Activated CD4-positive, CD25-positive, alpha-beta regulatory T cell treated with anti-CD3 and anti-CD28 coated beads, Interleukin-2, amount 50 U/mL, for 16 hours (primary cell): ENCODE data around the gene PHACTR3.

Experiments
- DNase-seq: peaks from one replicate; pipeline ENCODE4 v3.0.0-alpha.2; 2020; ENCODE audit warnings: low read depth, low spot score

PHACTR3 gene

DNA sequence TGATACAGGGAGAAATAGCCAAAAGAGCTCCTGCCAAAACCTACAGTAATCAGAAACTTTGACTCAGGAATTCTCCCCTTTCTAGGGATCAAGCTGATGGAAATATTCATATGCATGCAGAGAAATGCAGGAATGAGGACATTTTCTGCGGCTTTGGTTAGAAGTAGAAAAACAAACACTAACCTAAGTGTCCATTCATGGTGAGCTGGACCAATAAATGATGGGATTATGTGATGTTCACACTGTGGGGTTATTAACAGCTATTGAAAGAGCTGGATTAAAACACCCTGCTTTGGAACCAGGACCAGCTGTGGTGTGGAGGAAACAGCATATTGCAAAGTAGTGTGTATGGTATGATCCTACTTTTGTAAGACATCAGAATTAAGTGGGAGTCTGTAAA is 186.0 kb downstream of the PHACTR3 start:
- DNase-seq, result no peak

GRCh38 chr20:59792300-59792699 is 188.0 kb downstream of the PHACTR3 start:
- no peak for DNase-seq

- DNase-seq, result no peak
Observed at GRCh38 chr20:59794555-59794954, 190.2 kb downstream of the PHACTR3 start.

- DNase-seq, result no peak
Observed at GRCh38 chr20:59800309-59800708, 196.0 kb downstream of the PHACTR3 start.

DNA sequence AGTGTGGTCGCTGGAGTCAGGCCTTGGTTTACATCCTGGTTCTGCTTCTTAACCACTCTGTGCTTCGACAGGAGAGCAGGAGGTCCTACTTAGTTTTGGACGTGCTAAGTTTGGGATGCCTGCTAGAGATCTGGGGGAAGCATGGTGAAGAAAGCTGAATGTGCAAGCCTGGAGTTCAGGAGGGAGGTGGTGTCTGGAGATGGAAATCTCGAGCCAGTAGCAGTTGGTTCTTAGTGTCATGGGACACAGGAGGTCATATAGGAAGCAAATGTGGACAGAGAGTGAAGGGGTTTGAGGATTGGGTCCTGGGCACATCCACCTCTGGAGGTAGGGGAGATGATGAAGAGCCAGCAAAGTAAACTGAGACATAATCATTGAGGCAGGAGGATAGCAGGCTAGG is 197.7 kb downstream of the PHACTR3 start:
- no peak for DNase-seq

DNA sequence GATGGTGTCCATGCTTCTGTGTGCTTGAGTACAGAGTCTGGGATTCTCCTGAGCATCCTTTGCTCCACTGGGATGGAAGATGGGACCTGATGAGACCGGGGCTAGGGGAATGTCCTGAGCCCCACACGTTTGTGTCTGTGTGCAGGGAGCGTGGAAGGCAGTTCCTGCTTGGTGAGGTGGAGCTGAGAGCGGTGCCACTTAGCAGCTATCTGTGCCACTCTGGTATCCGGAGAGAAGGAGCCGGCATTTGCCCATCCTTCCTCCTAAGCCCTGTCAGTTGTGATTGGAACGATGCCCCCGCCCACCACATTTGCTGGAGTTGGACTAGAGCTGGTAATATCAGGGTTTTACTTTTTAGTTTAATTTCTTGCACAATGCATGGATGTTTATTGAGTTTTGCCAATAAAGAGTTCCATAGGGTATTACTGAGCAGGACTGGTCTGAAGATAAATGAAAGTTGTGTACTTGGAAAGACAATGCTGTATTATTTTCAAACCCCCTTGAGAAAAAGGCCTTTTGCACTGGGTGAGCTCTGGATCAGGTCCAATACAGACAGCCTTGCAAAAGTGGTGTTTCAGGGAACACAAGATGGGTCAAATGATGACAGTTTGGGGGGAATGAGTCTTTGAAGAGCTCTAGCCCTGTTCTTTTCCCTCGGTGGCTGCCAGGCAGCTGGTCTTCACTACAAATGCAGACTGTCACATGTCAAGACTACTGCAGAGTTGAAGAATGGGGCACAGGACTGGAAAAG is 198.3 kb downstream of the PHACTR3 start:
- DNase-seq, result no peak

- no peak for DNase-seq
Observed at GRCh38 chr20:59804347-59804746, 200.0 kb downstream of the PHACTR3 start.

GRCh38 chr20:59804871-59805665 is 200.7 kb downstream of the PHACTR3 start:
- no peak for DNase-seq

- no peak for DNase-seq
Observed at GRCh38 chr20:59805786-59806577, 201.6 kb downstream of the PHACTR3 start.

GRCh38 chr20:59806578-59806975 is 202.2 kb downstream of the PHACTR3 start:
- no peak for DNase-seq

- DNase-seq, result no peak
Observed at GRCh38 chr20:59807909-59808728, 203.8 kb downstream of the PHACTR3 start.

DNA sequence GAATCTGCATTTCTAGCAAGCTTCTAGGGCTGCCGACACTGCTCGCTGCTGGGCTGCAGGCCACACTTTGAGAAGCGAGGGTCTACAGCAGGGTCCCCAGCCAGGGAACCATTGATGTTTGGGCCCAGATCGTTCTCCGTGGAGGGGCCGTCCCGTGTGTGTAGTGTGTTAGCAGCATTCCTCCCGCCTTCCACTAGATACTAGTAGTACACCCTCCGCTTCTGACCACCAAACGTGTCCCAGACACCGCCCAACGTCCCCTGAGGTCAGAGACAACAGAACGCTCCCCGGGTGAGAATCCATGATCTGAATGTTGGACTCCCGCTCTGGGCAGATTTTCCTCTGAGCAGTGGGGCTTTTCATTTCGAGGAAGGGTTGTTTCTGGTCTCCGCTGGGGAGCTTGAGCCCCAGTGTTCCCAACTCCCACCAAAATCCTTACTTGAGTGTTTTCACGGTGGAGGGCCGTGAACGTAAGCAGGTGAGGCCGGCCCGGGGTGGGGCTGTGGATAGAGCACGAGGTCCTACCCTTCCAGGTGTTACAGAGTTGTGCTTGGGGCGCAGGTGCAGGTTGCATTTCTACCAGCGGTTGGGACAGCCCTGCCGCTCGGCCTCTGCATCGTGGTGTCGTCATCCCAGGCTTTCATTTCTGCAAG is 204.5 kb downstream of the PHACTR3 start:
- no peak for DNase-seq

DNA sequence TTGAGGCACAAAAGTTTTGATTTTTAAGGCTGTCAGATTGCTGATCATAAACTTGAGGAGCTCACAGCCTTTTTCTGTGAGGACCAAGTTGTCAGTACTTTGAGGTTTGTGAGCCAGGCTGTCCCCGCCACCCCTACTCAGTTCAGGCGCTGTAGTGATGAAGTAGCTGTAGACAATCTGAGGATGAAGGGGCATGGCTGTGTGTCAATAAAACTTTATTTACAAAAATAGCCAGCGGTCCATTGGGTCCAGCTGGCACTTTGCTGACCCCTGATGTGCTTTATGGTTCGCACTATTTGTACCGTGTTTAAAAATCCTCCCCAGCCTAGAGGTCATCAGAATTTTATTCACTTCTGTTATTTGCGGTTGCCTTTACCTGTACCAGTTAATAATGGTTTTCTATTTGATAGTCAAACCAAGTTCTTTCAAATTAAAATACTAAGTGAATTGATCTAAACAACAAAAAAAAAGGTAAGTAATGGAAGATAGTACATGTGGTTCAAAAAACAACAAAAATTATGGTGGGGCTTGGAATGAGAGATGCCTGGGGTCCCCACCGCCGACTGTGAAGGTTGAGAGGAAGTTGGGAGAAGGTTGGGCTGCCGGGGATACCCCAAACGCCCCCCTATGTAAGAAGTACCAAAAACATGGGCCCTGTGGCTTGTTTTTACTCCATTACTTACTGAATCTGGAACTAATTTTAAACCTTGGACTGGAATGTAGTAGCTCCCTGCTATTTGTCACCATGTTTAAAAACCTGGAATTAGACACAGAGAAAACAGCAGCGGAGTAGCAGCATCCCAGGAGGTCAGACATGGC is 205.5 kb downstream of the PHACTR3 start:
- DNase-seq, result no peak

DNA sequence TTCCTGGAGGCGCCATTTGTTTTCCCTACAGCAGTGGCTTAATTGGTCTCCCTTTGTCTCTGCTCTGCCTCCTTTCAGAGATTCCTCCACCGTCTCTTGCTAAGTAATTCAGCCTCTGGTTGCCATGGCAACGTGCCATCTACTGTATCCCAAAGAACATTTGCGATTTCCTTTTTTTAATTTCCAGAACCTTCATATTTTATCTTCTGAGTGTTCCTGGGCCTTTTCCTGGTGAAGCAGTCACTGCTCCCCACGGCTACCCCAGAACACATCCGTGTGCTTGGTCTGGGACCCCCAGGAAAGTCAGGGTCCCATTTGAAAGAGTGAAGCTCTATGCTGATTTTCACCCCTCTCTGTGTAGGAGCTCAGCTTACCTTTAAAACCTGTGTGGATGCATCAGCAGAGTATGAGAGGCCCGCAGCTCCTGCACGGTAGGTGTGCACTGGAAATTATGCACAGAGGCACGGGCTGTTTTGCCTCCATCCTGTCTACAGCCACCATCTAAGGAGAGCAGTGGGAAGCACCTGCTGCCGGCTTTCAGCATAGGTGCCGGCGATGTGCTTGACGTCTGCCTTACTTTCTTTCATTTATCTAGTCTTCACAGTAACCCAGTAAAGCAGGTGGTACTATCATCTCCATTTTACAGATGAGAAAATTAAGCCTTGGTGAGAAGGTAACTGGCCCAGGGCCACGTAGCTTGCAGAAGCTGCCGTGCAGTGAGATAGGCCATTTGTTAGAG is 206.3 kb downstream of the PHACTR3 start:
- DNase-seq, result no peak

DNA sequence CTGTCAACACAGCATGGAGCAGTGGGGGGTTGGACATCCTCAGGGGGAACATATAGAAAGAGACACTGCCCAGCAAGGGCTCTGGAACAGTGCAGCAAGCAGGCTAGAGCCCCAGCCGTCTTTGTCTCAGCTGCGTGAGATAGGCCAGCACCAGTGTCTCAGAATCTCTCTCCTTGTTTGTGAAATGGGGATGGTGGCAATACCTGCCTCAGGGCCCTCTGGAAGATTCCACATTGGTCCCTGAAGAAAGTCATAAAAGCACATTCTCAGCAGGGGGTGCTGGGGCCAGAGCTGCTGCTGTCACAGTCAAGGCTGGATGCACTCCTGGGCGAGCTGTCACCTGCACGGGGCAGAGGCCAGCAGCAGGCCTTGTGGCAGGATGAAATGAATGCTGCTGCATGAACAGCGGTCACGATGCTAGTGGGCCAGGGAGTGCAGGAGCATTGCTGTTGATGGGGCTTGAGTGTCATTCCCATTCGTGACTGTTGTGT is 207.4 kb downstream of the PHACTR3 start:
- DNase-seq, result no peak

DNA sequence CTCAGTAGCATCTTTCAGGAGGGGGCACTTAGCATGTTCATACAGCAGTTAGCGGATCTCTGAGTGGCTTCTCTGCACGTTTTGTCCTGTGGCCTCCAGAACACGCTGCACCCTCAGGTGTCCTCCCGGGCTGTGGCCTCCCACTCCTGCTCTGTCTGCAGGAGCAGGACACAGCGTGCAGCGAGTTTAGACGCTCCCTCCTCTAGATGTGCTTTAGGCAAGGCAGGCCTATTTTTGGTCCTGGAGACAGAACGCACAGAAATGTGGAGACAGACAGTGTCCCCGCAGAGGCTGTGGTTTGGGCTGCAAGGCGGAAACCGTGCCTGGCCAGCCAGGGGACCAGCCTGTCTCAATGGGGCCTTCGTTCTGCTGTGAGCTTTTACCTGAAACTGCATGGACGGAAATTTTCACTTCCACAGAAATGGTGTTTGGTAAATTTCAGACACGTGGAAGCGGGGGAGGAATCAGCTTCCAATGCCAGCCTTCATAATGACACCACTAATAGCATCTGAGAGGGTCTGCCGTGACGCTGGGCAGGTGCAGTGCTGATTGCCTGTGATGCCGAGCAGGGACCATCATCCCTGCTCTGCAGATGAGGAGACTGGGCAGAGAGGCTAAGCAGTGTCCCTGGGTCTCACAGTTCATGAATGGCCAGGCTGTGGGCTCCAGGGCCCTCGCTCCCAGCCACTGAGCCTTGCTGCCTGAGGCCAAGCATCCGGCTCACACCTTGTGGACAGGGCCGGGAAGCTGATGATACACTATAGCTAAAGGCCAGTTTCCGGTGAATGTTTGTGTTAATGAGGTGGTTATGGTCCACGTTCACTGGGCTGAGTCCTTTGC is 208.2 kb downstream of the PHACTR3 start:
- no peak for DNase-seq

- DNase-seq, result no peak
Observed at GRCh38 chr20:59813126-59813947, 209.0 kb downstream of the PHACTR3 start.
